Activated CD8-positive, alpha-beta memory T cell treated with anti-CD3 and anti-CD28 coated beads for 36 hours (primary cell): Measurements from ENCODE around the gene PACRGL. TPM values are rescaled to one million over a fixed set of nuclear protein-coding genes. Genes with fewer than 3 reads are reported as not detected.
"Not testable (repeated sequence)": the region's sequence is repeated elsewhere in the genome, so short reads cannot be mapped to it uniquely, and the experiment has no call there.

Experiments
- CTCF ChIA-PET: fragments of 350-600 bp; sonication (Branson Sonifier 250); formaldehyde crosslinking; loops from one replicate; lab custom pipeline; 2021; ENCODE audit warnings: antibody characterized with exemption; lab: Charles Lee
- POLR2A ChIA-PET: fragments of 350-600 bp; sonication (Branson Sonifier 250); formaldehyde crosslinking; loops from one replicate; lab custom pipeline; 2021; ENCODE audit warnings: antibody characterized with exemption; lab: Charles Lee
- total RNA-seq, 2 experiments: library from RNA; stranded (reverse); gene quantifications; one replicate each; pipeline ENCODE4 v1.2.3, GENCODE V29; 2021

PACRGL gene
- total RNA-seq, 2 experiments from 2014 or later: 16.3 to 18.4 TPM

DNA sequence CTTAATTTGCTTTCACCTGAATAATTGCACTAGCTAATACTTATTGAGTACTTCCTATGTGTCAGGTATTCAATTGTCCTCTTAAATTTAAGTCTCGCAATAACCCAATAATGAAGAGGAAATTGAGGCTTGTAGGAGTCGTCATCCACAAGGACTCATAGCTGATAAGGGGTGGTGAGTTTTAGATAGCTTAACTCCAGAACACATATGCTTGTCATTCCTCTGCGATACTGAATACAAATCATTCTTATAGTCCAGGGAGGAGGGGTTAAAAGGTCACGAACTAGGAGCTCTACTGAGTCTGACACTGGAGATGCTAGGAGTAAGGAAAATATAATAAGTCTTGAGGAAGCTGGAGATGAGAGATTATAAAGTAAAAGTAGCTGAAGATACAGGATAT lies 1.4 kb upstream of the PACRGL start:
- ChIA-PET CTCF (interaction anchor here (1.4 kb wide), 1 partner anchor 14 kb away, joined by 4 read pairs; no protein-coding TSS in a partner anchor), POLR2A (no interaction called here)

DNA sequence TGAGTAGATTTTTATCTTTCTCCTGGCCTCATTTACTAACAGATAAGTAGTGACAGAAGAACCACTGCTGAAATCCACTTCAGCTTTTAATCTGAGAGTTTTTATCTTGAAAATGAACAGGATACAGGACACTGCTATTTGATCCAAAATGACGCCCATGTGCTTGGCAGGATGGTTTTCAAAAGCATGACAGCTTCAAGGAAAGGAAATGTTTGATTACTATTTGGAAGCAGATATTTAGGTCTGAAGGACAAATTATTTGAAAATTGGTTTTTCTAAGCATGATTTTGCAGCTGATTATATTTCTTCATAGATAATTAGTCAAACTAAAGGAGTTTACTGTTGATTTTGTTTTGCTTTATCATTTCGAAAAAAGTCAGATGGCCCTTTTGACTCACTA lies 11.1 kb downstream of the PACRGL start:
- POLR2A ChIA-PET: no interaction called here
- CTCF ChIA-PET: no interaction called here

DNA sequence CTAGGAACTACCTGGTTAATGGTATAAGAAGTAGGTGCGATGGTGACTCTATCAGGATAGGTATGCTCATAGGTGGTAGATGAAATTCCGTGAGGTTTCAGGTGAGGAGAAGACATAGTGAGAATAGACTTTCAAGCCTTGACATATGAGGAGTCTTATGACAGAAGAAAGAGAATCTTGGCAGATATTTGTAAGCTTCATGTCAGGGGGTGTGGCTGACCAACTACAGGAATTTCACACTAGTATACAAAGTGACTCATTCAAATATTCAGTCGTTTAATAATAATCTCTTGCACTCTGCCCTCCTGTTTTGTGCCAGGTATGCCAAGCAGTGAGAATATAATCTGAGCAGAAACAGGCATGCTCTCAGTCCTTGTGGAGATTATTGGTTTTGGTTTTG lies 22.8 kb downstream of the PACRGL start:
- ChIA-PET POLR2A (no interaction called here), CTCF (interaction anchor here (0.6 kb wide), 1 partner anchor 39 kb away, joined by 3 read pairs; no protein-coding TSS in a partner anchor)

DNA sequence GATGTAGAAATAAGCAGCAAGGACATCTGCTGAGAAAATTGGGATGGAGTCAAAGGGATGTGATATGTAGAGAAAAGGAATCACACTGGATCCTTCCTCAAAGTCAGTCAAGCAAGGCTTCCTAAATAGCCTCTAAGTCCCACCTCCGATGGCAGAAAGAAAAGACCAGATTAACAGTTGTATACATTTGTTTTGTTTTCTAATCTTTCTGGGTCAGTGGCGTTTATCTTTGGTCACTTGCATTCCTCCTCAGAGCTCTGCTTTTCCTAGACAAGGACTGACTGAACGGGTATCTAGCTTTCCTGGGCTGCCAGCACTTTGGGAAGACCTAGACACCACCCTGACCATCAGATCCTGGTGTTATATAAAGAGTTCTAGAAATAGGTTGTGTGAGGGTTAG lies 23.2 kb downstream of the PACRGL start:
- POLR2A ChIA-PET: no interaction called here
- CTCF ChIA-PET: interaction anchor here (0.6 kb wide), 1 partner anchor 40 kb away, joined by 3 read pairs; no protein-coding TSS in a partner anchor

DNA sequence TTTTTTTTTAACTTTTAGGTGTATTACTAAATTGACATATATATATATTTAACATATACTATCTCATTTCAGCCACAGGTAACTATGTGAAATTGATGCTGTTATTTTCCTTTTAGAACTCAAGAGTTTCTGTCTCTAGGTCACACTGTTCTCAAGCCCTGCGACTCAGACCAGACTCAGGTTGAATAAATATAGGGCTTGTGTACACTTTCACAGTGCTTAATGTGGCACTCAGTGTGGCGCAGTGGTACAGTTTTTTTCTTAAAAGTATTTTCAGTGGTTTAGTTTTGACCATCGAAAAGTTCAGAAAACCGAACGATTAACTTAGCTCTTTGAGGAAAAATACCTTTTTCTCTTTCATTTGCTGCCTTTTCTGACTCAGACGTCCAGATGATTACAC lies 24.7 kb downstream of the PACRGL start:
- POLR2A ChIA-PET: no interaction called here
- CTCF ChIA-PET: no interaction called here

DNA sequence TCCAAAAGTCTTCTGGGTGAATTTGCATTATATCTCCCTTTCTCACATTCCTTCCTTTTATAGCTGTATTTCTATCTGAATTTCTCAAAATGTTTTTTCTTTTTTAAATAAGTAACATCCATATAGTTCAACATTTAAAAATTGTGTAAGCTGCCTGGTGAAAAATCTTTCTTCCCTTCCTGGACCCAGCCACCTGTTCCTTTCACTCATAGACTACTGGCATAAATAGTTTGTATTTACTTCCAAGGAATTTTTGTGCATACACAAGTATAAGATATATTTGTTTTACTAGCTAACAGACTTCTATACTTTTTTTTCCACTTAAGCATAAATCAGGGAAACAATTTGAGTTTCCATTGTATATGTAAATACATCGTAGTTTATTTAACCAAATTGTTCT lies 35.7 kb downstream of the PACRGL start:
- POLR2A ChIA-PET: no interaction called here

DNA sequence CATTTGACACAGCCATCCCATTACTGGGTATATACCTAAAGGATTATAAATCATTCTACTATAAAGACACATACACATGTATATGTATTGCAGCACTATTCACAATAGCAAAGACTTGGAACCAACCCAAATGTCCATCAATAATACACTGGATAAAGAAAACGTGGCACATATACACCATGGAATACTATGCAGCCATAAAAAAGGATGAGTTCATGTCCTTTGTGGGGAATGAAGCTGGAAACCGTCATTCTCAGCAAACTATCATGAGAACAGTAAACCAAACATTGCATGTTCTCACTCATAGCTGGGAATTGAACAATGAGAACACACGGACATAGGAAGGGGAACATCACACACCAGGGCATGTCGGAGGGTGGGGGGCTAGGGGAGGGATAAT lies 45.7 kb downstream of the PACRGL start:
- CTCF ChIA-PET, POLR2A ChIA-PET: not testable (repeated sequence)

More for the DNA sequence above, 35.7 kb downstream of the PACRGL start:
- CTCF ChIA-PET: no interaction called here

DNA sequence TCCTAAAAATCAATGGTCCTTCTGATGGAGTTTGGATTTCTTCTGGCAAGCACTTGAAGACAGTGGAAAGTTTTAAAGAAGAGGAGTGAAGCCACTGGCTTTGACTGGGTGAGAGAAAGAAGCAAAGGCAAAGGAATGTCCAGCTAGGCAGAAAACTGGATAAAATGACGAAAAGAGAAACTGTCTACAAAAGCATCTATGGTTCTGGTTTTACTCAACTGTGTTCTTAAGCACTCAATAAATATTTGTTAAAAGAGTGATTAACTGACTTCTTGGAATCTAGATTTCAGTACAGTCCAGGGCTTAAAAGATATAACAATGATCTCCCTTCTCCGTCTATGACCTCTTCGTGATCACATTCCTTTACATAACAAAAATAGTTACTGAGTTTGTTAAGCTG lies 52.4 kb downstream of the PACRGL start:
- ChIA-PET CTCF (no interaction called here), POLR2A (no interaction called here)

DNA sequence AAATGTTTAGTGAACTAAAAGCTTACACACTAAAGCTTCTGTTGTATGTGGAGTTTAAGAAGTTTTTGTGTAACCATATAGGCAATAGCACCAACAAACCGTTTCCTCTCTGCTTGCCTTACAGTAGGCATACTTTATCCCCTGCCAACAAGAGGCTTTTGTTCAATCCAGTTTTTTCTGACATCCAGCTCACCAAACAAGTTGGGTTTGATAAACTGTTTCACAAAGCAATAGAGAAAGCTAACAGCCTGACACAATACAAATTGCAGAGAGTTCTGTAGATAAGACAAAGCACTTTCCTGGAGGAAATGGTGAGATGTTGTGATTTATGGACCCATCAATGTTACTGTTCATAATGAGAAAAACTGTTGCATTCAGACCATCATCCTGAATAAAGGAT lies 53.8 kb downstream of the PACRGL start:
- ChIA-PET POLR2A (no interaction called here), CTCF (no interaction called here)

DNA sequence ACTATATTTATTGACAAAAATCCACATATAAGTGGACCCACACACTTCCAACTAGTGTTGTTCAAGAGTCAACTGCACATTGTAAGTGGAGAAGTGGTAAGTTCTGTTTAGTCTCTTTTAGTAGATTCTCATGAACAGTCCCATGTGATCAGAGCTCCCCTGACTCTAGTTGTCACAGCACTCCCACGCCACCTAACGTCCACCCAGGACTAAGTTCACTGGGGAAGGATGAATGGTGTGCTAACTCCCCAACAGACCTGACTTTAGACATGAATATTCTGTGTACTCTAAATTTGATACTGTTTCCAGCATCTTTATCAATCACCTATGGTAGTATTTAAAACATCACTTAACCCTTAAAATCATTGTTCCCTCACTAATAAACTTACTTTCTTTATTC lies 59.8 kb downstream of the PACRGL start:
- ChIA-PET CTCF (no interaction called here), POLR2A (no interaction called here)

DNA sequence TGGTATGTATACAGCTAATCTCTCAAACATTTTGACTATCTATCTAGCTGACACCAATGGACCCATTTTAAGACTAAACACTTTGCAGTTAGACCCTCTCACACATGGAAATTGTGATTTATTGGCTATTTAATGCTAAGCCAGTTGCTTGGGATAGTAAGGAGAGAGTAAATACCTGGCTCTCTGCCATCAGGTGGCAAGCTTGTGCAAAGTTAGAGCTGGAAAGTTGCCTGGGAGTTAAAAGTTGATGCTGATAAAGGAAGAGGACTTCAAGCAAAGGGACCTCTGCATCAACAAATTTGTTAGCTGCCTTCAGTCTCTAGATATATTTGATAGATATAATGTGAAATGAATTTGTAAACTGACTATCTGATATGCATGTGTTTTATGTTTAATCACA lies 61.1 kb downstream of the PACRGL start:
- CTCF ChIA-PET: no interaction called here

DNA sequence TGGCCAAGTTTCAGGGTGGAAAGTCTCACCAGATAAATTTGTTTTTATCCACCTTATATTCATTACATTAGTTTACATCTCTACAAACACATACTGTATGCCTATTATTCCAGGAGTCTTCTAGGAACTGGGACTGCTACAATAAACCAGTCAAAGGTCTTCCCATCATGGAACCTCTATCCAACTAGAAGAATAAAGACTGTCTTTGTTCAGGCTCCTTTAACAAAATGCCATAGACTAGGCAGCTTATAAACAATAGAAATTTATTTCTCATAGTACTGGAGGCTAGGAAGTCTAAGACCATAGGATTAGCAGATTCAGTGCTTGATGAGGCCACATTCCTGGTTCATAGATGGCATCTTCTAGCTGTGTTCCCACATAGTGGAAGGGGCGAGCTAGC lies 61.6 kb downstream of the PACRGL start:
- CTCF ChIA-PET: no interaction called here
- POLR2A ChIA-PET: interaction anchor here (0.7 kb wide), 1 partner anchor 602 kb away, joined by 3 read pairs; no protein-coding TSS in a partner anchor

More for the DNA sequence above, 61.1 kb downstream of the PACRGL start:
- POLR2A ChIA-PET: interaction anchor here (0.7 kb wide), 1 partner anchor 603 kb away, joined by 3 read pairs; no protein-coding TSS in a partner anchor

DNA sequence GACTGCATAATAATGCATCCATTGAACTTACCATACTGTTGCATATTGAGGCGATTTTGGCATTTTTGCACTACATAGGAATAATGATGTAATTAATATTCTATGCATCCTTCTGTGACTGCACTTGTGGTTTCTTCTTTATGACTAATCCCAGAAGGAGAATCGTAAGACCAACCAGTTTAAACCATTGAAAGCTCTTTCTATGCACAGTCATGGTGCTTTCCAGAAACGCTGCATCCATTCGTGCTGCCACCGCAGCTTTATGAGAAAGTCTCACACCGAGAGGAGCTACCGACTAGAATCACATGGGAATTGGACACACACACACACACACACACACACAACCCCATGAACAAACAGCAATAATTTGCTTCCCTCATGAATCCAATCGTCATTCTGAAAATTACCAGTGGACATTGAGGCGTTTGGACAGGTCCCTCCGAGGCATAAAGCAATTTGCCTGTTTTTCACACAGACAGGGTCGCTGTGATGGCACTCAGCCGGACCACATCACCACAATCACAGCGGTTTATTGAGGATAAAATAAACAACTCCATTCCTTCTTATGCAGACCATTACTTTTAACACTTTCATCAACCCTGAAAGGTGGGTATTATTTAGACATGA lies 64.2 kb downstream of the PACRGL start:
- CTCF ChIA-PET: no interaction called here
- POLR2A ChIA-PET: no interaction called here

DNA sequence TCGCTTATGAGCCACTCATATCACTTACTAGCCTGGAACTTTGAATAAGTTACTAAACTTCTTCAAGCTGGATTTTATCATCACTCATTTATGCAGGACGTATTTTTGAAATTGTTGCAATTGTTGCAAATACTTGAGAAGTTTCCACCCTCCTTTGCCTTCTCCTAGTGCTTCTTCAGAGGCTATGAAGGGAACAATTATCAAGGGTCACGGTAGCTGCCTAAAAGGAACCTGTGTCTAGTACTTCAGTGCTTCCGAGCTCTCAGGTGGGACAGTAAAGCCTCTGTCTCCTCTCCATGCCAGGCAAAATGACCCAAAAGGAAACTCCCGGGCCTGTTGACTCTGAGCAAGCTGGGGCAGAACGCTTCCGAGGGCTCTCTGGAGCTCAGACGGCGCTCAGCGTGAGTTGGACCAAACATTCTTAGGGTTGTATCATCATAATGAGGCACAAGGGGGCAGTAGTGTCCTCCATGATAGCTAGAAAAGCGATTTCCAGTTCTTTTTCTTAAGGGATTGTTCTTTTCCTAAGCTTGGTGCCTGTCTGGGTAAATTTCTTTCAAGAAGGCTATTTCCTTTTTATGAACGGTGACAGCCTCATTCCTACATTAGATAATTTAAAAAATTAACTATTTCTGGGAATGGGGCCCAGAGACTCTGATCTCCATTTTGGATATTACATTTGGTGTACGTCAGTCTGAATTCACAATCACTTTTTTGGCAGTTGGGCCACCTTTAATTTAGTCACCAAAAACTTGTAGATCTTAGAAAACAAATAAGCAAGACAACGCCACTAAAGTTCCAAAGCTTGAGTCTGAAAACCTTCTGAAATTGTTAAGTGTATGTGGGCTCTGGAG lies 73.1 kb downstream of the PACRGL start:
- CTCF ChIA-PET: interaction anchor here (1.2 kb wide), 2 partner anchors 26 to 696 kb away, joined by 3 read pairs; no protein-coding TSS in a partner anchor
- POLR2A ChIA-PET: no interaction called here

DNA sequence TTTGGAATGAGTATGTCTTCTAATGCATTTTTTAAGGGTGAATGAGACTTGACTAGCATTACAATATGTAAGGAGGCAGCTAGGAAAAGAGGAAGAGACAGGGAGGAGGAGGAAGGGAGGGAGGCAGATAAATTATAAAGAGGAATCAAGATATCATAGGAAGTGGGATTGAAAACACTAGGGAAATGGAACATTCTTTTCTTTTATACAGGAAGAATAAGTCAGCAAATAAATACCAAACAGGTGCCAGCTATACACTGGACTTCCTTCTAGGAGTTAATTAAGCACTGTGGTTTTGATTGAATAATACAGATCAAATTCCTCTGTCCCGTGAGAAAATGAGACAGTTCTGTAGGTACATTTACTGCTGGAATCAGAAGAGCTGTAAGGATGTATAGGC lies 78.6 kb downstream of the PACRGL start:
- CTCF ChIA-PET: interaction anchor here (0.7 kb wide), 1 partner anchor 12 kb away, joined by 3 read pairs; no protein-coding TSS in a partner anchor
- POLR2A ChIA-PET: no interaction called here

DNA sequence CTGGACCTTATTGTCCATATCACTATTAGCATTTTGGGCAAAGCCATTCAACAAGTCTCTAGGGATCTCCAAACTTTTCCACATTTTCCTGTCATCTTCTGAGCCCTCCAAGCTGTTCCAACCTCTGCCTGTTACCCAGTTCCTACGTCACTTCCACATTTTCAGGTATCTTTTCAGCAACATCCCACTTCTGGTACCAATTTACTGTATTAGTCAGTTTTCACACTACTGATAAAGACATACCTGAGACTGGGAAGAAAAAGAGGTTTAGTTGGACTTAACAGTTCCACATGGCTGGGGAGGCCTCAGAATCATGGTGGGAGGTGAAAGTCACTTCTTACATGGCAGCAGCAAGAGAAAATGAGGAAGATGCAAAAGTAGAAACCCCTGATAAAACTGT lies 82.9 kb downstream of the PACRGL start:
- CTCF ChIA-PET, POLR2A ChIA-PET: not testable (repeated sequence)

DNA sequence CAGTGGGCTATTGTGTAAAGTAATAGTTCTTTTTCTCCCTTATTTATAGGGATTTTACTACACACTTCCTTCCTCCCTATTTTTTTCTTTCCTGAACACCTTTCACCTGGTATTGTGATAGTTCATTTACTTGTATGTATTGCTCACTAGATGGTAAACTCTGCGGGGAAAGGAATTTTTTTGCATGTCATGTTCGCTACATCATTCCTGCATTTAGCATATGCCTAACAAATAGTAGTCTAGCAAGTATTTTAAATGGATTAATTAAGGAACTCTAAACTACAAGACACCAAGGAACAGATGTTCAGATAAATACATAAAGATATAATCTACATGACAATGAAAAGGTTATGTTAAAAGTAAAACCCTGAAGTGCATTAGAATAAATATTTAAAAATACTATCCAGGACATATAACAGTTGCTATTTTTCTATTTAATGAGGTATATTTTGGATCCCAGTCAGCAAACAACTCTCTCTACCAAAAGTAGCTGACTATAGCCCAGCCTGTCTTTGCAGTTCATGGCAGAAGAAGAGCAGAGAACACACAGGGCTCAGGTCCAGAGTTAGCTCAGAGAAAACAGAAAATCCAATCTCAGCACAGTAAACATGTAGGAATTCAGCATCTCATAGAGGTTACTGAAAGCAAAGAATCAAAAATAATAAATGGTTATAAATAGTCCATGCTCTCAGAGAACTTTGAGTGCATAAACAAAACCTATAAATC lies 87.8 kb downstream of the PACRGL start:
- ChIA-PET CTCF (no interaction called here), POLR2A (no interaction called here)
